Tibial artery (tissue), 4 donors: ENCODE measurements around the gene VSTM2A.

Source experiments
- DNase-seq, 2 donors: peaks; one replicate each; pipeline ENCODE4 v3.0.0-alpha.2; 2019
- H3K27ac ChIP-seq, 2 donors: fragments of 200-600 bp; sonication (generic) in 1 of 2; 1 replicate in 1 of 2; 2 replicates in 1 of 2; pipeline ENCODE4 v1.5.1; 2018 to 2019; ENCODE audit warnings: mild to moderate bottlenecking in 1 of 2
- H3K27me3 ChIP-seq, 2 donors: fragments of 200-600 bp; sonication (generic) in 1 of 2; one replicate each; pipeline versions ENCODE4 v1.5.1 to v1.6.0; 2016 to 2019
- H3K36me3 ChIP-seq, 3 donors: fragments of 200-600 bp; sonication (generic) in 2 of 3; one replicate each; pipeline ENCODE4 v1.5.1; 2016 to 2019; ENCODE audit warnings: mild to moderate bottlenecking in 2 of 3
- H3K4me1 ChIP-seq, 4 donors: fragments of 200-600 bp; sonication (generic) in 2 of 4; 1 replicate in 3 of 4; 2 replicates in 1 of 4; pipeline ENCODE4 v1.5.1; 2016 to 2019
- H3K4me3 ChIP-seq, 2 donors: fragments of 200-600 bp; sonication (generic) in 1 of 2; 1 replicate in 1 of 2; 2 replicates in 1 of 2; pipeline ENCODE4 v1.5.1; 2018 to 2019; ENCODE audit warnings: mild to moderate bottlenecking in 2 of 2
- H3K9me3 ChIP-seq, 3 donors: fragments of 200-600 bp; sonication (generic) in 1 of 3; one replicate each; pipeline ENCODE4 v1.5.1; 2016 to 2019
- CTCF ChIP-seq, 2 experiments: fragments of 200-600 bp in 1 of 2; fragments of 450-650 bp in 1 of 2; IDR thresholded peaks; one replicate each; pipeline ENCODE4 v1.5.1; 2017 to 2019; ENCODE audit warnings: antibody characterized with exemption in 2 of 2, mild to moderate bottlenecking in 1 of 2, moderate library complexity in 1 of 2
- intact Hi-C: fragments of 100-400 bp; cut with DNase I; formaldehyde crosslinking; loops from one replicate; pipeline ENCODE4 v1.15.0; 2023; ENCODE audit warnings: low total_unique reads

The VSTM2A gene

DNA sequence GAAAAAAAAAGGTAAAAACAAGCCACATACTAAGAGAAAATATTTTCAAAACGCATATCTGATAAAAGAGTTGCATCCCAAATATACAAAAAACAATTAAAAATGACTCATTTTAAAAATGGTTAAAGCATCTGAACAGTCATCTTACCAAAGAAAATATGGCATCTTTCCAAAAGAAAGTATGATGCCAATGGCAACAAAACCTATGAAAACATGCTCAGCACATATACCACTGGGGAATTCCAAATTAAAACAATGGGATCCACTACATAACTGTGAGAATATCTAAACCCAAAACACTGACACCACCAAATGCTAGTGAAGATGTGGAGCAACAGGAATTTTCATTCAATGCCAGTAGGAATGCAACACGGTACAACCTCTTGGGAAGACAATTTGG, 39.3 kb downstream of the VSTM2A start:
- no peak for TF ChIP-seq CTCF (IDR thresholded peaks at IDR 0.05)

DNA sequence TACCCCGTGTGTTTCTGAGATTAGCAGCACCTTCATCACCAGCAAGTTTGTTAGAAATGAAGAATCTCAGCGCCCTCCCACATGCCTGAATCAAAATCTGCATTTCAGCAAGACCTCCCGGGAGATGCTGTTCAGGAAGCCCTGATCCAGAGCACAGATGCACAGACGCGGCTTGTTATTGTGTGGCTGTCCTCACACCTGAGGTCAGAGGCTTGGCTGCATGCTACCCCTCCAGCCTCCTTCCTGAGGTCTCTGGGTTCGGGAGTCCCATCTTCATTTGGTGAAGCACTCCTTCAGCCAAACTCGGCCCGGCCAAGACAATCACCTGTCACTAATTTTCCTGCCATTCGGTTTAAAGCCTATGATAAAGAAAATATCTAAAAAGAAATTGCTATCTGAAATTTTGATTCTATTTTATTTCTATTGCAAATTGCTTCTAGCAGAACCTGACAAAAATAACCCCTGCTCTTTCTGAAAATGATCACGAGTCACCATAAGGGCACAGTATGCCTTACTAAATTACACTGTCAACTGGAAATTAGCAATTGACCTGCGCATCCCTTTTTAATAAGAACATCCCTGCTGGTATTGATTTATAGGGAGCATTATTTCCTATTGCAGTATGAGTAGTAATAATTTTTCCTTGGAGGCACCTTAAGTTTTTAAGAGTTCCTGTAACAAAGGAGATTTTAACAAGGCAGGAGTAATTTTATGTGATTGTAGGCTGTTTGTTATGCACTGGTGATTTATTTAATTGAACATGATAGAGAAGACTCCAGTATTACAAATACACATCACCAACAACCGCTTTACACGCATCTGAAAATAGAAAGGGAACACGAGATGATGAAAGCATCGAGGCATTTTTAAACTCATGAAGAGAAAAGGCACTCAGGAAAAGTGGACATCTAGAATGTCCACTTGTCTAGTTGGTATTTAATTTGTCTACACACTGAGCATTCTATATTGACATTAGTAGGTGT, 49.5 kb downstream of the VSTM2A start:
- H3K4me3 ChIP-seq = no peak overlapping the region
- no peaks in the 10 kb centered on the region for H3K27me3 ChIP-seq
- no peaks in the 10 kb centered on the region for H3K9me3 ChIP-seq
- no peaks in the 10 kb centered on the region for H3K4me1 ChIP-seq
- no peak overlapping the region for H3K27ac ChIP-seq
- no peak for TF ChIP-seq CTCF (IDR thresholded peaks at IDR 0.05)
- intact Hi-C loops = no loop called here
- H3K36me3 ChIP-seq = no peaks in the 10 kb centered on the region
- no peak for DNase-seq

More for the DNA sequence above, 39.3 kb downstream of the VSTM2A start:
- Histone ChIP-seq H3K4me3 (no peak overlapping the region), H3K36me3 (no peaks in the 10 kb centered on the region), H3K9me3 (no peaks in the 10 kb centered on the region), H3K27ac (no peak overlapping the region), H3K27me3 (no peaks in the 10 kb centered on the region), H3K4me1 (no peaks in the 10 kb centered on the region)
- no peak for DNase-seq
- intact Hi-C loops = no loop called here

DNA sequence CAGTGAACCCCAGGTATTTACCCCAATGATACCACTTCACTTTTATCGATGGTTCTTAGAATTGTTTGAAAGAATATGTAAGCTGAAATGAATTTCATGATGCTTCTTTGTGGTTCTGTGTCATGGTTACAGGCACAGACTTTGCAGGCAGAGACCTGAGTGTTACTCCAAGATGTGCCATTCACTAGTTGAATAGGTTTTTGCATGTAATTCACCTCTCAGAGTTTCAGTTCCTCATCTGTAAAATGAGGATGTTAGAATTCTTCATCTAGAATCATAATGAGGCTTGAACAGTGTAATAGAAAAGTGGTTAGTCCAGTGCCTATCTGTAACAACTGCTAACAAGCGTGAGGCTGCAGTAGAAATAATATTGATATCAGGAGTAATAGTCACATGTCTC, 54.6 kb downstream of the VSTM2A start:
- no peak for TF ChIP-seq CTCF (IDR thresholded peaks at IDR 0.05)
- no peak for DNase-seq
- Histone ChIP-seq H3K9me3 (no peaks in the 10 kb centered on the region), H3K4me3 (no peak overlapping the region), H3K4me1 (no peaks in the 10 kb centered on the region), H3K36me3 (no peaks in the 10 kb centered on the region), H3K27ac (no peak overlapping the region), H3K27me3 (no peaks in the 10 kb centered on the region)
- intact Hi-C loops = no loop called here

DNA sequence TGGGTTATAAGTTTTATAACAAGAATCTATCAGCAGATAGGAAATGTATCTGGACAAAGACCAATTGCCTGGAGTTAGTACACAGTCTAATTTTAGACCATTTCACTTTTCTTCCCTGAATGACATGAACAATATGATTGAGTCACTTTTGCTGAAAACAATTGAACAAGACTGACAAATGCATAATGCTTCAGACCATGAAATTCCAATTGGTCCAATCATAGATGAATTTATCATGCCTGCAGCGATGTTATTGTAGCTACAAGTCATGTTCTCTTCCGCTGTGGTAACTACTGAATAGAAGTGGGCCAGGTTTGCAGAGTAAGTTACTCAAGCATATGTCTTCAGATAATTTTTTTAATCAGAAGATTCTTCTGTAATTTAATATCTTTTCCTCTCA, 73.4 kb downstream of the VSTM2A start:
- H3K27ac ChIP-seq = no peak overlapping the region
- intact Hi-C loops = no loop called here
- no peaks in the 10 kb centered on the region for H3K9me3 ChIP-seq
- H3K4me1 ChIP-seq = no peaks in the 10 kb centered on the region
- DNase-seq = no peak
- TF ChIP-seq CTCF (IDR thresholded peaks at IDR 0.05) = no peak
- H3K27me3 ChIP-seq = no peaks in the 10 kb centered on the region
- no peak overlapping the region for H3K4me3 ChIP-seq
- H3K36me3 ChIP-seq = no peaks in the 10 kb centered on the region
